A172 (cell line): ENCODE data around the gene OR9G4. TPM values are rescaled to one million over a fixed set of nuclear protein-coding genes. Genes with fewer than 3 reads are reported as not detected.
A peak's percentile ranks its signal among the peaks of the same experiment; 100 is the strongest.

ENCODE experiments used
- DNase-seq: peaks from one replicate; pipeline ENCODE4 v3.0.0-alpha.2; 2015; ENCODE audit warnings: low spot score
- total RNA-seq: library from RNA; depleted of rRNA; stranded (reverse); fragments of >200 nt; shearing (Covaris generic); gene quantifications from 2 replicates; pipeline ENCODE4 v1.2.3, GENCODE V29; 2014; rRNA removed

Gene OR9G4
- not detected in 2 replicates for total RNA-seq

GRCh38 chr11:56748597-56748996 lies at the start of gene OR9G4:
TSS of gene OR9G4 (minus strand) at chr11:56748697. CDS start at chr11:56743766, 4,931 bp downstream.
- DNase-seq: no peak

DNA sequence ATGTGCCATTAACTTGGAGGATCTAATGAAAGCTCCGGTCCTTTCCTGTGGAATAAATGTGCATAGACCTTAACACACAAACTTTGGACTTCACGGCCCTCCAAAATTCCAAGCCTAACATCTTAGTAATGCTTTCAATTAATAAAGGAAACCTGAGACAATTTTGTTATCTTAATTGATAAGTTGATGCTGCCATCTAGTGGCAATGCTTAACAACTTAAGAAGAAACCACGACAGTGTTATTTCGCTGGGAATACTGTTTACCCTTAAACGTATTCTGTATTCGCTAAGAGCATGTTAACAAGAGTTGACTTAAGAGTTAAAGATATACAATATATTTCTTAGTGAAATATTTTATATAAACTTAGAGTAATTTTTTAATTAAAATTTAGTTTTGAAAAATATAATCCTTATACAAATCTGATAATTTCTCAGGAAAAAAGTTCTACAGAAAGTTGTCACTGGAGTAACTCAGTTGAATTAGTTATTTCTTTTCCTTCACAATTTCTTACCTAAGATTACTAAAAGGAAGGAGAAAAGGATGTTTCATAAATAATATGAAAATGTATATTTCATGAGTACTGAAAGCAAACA lies 35.0 kb upstream of the OR9G4 start:
- peak; percentile 43 for DNase-seq

DNA sequence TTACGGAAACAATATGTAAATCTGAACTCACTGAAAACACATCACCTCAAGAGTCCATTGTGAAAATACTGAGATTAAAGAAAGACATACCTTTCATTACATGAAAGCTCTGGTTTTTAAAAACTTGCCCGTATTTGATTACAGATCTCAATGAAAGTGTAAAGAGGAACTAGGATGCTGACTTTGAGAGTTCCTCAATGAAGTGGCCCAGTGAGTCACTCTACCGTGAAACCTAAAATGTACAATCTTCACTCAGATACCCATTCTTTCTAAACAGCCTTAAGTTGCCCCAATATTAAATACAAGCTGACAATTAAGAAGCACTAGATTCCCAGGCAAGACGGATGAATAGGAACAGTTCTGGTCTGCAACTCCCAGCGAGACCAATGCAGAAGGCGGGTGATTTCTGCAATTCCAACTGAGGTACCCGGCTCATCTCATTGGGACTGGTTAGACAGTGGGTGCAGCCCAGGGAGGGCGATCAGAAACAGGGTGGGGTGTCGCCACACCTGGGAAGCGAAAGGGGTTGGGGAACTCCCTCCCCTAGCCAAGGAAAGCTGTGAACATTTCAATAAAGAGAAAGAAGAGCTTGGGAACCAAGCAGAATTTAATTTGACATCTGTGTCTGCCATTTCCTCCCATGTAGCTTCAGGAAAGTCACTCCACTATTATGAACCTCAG lies 33.8 kb upstream of the OR9G4 start:
- no peak for DNase-seq

GRCh38 chr11:56776809-56777208 lies 28.3 kb upstream of the OR9G4 start:
- no peak for DNase-seq

- peak; percentile 2 for DNase-seq
Observed at GRCh38 chr11:56764976-56765375, 16.5 kb upstream of the OR9G4 start.

- DNase-seq: no peak
Observed at GRCh38 chr11:56751480-56751879, 3.0 kb upstream of the OR9G4 start.

DNA sequence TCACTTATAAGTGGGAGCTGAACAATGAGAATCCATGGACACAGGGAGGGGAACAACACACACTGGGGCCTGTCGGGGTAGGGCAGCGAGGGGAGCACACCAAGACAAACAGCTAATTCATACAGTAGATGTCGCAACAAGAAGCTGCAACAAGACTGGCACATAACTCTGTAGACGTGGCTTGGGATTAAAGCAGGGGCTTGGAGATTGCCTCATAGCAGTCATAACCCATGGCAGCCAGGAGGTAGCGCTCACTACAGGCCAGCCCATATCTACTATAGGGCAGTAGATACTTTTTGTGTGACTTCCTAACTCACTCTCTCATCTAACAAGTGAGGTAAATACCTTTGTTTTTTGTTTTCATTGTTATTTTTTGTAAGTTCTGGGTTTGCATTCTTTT lies 1.7 kb upstream of the OR9G4 start:
- no peak for DNase-seq

DNA sequence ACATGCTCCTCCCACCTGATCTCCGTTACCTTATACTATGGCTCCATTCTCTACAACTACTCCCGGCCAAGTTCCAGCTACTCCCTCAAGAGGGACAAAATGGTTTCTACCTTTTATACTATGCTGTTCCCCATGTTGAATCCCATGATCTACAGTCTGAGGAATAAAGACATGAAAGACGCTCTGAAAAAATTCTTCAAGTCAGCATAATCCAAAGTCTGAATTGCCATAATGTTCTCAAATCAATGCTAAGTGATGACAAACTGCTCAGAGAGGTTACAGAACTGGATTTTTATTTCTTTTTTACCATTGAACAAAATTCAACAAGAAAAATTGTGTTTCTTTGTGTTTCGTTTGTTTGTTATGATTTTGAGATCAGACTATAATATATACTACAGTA lies 7.6 kb downstream of the OR9G4 start:
- DNase-seq: no peak

DNA sequence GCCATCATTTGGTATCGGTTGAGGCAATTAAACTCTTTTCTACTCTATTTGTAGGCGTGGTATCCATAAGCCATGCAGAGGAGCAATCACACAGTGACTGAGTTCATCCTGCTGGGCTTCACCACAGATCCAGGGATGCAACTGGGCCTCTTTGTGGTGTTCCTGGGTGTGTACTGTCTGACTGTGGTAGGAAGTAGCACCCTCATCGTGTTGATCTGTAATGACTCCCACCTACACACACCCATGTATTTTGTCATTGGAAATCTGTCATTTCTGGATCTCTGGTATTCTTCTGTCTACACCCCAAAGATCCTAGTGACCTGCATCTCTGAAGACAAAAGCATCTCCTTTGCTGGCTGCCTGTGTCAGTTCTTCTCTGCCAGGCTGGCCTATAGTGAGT lies 8.4 kb downstream of the OR9G4 start:
- no peak for DNase-seq

DNA sequence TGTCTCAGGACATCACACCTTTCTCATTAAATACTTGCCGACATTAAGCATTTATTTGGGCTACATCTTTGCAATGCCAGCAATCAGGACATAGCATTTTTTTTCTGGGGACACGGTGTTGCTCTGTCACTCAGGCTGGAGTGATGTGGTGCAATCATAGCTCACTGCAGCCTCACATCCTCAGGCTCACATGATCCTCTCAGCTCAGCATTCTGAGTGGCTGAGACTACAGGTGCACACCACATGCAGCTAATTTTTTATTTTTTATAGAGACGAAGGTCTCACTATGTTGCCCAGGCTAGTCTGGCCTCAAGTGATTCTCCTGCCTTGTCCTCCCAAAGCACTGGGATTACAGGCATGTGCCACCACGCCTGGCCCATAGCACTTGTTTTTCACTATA lies 28.0 kb downstream of the OR9G4 start:
- DNase-seq: no peak

- DNase-seq: no peak
Observed at GRCh38 chr11:56716379-56716854, 32.1 kb downstream of the OR9G4 start.

DNA sequence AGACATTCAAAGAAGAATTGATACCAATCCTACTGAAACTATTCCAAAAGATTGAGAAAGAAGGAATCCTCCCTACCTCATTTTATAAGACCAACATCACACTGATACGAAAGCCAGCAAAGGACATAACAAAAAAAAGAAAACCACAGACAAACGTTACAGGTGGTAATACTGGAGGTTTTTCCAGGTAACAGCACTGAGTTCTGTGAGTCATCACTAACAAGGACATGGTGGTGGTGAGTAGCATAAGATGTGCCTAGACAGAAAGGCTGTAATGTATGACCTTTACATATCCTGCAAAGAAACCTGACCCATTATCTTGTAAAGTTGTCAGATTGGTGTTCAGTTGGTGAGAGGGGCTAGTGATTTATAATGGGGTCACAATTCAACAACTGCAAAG lies 34.3 kb downstream of the OR9G4 start:
- no peak for DNase-seq

GRCh38 chr11:56706486-56706885 lies 42.0 kb downstream of the OR9G4 start:
- DNase-seq: no peak

DNA sequence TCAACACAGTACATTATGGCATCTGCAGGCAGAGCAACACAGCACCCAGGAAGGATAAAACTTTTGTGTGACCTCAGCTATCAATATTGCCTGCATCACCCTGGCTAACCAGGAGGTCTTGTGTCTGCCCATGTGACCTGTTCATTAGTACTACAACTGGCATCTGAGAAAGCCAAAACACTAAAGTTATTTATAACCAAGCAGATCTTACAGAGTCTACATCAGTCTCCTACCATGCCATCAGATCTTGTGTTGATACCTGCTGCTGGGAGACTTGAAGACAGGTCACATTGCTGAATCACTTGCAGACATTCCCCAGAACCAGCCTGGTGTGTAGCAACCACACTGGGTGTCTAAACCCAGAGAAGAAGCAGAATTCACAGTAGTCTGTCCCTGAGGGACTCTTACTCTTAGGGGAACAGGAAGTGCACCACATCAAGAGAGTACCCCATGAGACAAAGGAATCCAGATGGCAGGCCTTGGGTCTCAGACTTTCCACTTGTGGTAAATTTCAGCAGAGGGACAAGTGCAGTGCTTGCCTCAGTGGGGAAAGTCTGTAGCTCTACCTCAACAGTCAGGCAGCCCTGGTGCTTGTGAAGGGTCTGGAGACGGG lies 42.6 kb downstream of the OR9G4 start:
- no peak for DNase-seq

DNA sequence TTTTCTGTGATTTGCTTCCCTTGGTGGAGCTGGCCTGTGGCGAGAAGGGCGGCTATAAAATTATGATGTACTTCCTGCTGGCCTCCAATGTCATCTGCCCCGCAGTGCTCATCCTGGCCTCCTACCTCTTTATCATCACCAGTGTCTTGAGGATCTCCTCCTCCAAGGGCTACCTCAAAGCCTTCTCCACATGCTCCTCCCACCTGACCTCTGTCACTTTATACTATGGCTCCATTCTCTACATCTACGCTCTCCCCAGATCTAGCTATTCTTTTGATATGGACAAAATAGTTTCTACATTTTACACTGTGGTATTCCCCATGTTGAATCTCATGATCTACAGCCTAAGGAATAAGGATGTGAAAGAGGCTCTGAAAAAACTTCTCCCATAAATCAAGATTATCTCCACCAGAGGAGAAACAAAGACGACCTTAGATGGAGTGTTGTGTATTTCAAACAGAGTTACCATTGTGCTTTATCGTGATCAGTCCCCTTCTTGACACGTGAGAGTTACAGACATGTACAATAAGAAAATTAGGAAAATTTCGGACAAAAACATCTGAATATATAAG lies 47.5 kb downstream of the OR9G4 start:
- DNase-seq: no peak

DNA sequence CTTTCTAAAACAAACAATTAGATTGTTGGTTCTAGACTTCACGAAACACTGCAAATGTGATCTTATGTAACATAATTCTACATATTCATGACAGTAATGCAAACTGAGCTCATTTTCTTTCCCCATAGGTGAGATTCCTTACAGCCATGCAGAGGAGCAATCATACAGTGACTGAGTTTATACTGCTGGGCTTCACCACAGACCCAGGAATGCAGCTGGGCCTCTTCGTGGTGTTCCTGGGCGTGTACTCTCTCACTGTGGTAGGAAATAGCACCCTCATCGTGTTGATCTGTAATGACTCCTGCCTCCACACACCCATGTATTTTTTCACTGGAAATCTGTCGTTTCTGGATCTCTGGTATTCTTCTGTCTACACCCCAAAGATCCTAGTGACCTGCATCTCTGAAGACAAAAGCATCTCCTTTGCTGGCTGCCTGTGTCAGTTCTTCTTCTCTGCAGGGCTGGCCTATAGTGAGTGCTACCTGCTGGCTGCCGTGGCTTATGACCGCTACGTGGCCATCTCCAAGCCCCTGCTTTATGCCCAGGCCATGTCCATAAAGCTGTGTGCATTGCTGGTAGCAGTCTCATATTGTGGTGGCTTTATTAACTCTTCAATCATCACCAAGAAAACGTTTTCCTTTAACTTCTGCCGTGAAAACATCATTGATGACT lies 48.1 kb downstream of the OR9G4 start:
- DNase-seq: peak; percentile 10

DNA sequence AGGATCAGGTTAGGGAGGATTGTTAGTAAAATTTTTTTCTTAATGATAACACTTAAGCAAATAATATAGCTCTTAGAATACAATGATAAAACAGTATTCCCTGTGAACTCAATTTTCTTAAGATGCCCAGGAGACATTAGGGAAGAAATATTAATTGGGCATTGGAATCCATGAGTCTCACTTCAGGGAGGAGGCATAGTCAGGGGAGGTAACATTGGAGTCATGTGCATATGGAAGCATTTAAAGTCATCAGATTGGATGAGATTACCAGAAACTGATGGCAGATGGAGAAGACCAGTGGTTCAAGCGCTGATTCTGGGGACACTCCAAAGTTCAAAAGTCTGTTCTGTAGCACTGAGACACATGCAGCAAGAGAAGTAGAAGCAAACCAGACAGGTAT lies 49.7 kb downstream of the OR9G4 start, which contains the start of gene OR9G1:
OR9G1 (plus strand) TSS at position 301 of the 400 bp plus-strand sequence. CDS start 1,293 bp downstream, outside the sequence.
- DNase-seq: no peak

DNA sequence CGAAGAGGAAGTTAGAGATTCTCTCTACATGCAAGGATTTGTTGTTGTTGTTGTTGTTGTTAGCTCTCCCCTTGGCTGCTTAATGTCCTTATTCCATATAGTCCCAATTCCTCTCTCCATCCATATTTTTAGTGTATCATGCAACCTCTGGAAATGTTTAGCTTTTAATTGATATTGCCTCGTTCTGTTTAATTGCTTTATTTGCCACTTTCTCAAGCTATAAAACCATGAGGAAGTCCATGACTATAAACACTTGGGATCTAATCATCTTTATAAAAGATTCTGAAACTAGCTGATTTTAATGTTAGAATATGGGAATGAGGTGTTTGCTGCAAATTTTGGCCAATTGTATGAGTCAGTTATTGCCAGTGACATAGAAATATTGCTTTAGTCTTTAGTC lies 55.1 kb downstream of the OR9G4 start:
- no peak for DNase-seq
